D341Med (cell line): ENCODE results near the gene ZNF534.
"Not testable (repeated sequence)": the region's sequence is repeated elsewhere in the genome, so short reads cannot be mapped to it uniquely, and the experiment has no call there.

Source experiments
- DNase-seq: peaks from one replicate; pipeline ENCODE4 v3.0.0; 2012; ENCODE audit warnings: low spot score

ZNF534 gene

GRCh38 chr19:52498571-52498970 lies 69.6 kb downstream of the ZNF534 start:
- no peak for DNase-seq

GRCh38 chr19:52500474-52500873 lies 71.5 kb downstream of the ZNF534 start:
- not testable (repeated sequence) for DNase-seq

- DNase-seq: not testable (repeated sequence)
These were observed 72.0 kb downstream of the ZNF534 start for GRCh38 chr19:52500991-52501390.
